ENCODE results near the gene PROKR1. TPM values are rescaled to one million over a fixed set of nuclear protein-coding genes. Genes with fewer than 3 reads are reported as not detected.

Gene PROKR1
- total RNA-seq, result not detected in 2 replicates

DNA sequence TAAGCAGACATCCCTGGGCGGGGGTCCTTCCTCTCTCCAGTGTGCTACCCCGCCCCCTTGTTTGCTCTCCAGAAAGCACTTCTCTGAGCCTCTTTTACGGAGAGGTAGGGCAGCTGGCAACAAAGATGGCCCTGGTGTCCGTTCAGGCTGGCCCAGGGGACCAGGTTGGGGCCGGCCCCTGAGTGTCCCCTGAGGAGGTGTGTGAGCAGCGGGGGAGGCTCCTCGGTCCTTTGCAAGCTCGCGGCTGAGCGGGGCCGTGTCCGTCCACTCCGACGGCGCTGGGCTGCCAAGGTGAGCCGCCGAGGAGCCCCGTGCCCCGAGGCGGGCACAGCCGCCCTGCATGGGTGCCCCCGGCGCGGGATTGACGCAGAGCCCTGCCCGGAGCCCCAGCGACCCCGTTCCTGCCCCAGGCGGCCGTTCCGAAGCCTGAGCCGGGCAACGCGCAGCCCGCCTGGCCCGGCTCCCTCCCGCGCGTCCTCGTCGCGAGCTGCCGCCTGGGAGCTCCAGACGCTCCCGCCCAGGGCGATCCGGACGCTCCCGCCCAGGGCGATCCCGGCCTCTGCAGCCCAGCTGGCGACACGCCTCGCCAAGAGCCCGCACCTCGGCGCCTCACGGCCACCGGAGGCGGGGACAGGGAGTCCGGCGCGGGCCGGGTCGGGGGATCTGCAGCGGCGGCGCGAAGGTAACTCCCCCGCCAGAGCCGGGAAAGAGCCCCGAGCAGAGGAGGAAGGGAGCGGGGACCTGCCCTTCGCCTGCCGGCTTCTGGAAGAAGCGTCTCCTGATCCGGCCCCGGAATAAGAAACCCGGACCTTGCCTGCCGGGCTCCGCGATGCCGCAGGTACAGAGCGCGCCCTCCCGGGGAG is at the start of gene PROKR1:
Gene PROKR1, plus strand, starts transcription at position 569 of the 863 bp plus-strand sequence. CDS start 2,243 bp downstream, outside the sequence.

Other genes starting within 250 kb of the PROKR1 start
- 0.33 and 0.34 TPM in 2 replicates for gene FBXO48, start 176.3 kb upstream of the PROKR1 start, total RNA-seq
- 6.7 and 6.9 TPM in 2 replicates for gene APLF, start 176.0 kb upstream of the PROKR1 start, total RNA-seq
- gene ARHGAP25, start 91.2 kb downstream of the PROKR1 start, total RNA-seq, result 11.2 and 15.0 TPM in 2 replicates
- gene BMP10, start 227.8 kb downstream of the PROKR1 start, total RNA-seq, result not detected in 2 replicates